ENCODE measurements around the gene BOD1.
A peak's percentile ranks its signal among the peaks of the same experiment; 100 is the strongest.

BOD1 gene

GRCh38 chr5:173573126-173573960 is 43.1 kb downstream of the BOD1 start:
- peak; percentile 82 for DNase-seq

DNA sequence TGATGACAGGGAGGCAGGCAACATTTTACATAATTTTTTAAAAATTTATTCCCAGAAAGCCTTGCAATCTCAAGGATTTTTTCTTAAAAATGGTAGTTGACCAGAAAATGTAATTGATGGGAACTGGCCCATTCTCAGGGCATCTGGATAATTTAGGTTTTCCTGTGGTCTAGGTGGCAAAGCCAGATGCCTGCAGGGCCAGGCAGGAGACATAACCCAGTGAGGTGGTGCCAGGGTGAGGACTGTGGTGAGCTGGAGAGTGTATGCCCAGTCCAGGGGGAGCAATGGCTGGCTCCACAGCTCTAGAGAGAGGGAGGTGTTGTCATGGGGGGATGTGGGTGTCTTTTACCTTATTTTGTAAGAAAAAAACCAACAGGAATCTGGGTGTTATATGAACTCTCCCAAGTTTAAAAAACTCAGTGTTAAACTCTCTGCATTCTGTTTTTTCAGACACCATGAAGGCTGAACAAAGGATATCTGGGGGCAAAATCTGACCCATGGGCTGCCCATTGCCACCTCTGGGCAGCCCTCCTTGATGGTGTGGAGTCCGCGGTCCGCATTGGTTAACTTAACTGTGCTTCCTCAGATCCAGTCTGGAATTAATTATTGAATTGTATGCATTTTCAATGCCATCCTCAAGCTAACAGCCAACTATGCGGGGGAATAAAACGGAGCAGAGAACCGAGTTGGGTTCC is 43.9 kb downstream of the BOD1 start:
- DNase-seq, result no peak

DNA sequence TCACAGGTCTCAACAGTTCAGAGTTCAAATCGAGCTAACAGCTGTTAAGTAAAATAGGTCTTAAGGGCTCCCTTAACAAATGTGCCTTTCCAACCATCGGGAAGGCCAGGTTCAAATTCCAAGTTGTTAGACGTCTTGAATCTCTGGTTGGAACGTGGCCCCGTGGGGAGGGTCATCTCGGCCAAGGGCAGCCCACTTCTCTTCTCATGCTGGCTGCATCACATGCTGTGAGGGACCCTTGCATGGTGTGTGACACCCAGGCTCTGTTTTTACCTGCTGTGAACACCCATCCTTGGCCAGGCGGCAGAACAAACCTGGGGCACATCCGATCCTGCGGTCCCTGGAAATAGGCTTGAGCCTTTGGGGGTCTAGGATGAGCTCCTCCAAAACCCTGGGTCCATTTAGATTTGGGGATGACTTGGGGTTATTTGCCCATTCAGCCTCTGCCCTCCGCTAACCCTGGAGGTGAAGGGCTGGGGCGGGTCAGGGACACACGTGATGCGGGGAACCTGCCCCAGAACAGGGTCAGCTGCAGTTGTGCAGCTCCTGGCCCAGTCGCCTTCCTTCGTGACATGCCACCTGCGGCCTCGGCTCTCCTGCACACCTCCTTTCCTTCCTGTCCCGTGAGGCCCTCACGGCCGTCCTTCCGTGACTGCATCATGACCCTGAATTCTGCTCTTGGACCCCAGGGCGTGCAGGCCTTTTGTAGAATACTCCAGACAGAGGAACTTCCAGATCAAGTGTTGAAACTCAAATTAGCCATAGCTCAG is 45.9 kb downstream of the BOD1 start:
- no peak for DNase-seq

- DNase-seq, result no peak
Measured at GRCh38 chr5:173568703-173569102, 47.7 kb downstream of the BOD1 start.

DNA sequence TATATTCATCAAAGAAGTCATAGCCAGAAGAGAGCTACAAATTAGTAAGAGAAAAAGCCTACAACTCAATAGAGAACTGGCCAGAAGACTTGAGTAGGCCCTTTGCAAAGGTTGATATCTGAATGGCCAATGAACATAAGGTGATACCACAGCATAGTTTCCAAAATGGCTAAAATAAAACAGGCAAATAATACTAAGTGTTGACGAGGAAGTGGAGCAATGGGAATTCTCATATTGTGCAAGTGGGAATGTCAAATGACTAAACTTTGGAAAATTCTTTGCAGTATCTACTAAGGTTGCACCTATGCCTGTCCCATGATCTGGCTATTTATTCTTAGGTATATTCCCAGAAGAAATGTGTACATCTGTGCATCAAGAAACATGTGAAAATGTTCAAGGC is 48.3 kb downstream of the BOD1 start:
- no peak for DNase-seq

- DNase-seq, result no peak
Measured at GRCh38 chr5:173567548-173567947, 48.9 kb downstream of the BOD1 start.

GRCh38 chr5:173565491-173566072 is 50.9 kb downstream of the BOD1 start:
- DNase-seq, result no peak

GRCh38 chr5:173564106-173564505 is 52.3 kb downstream of the BOD1 start:
- DNase-seq, result no peak

DNA sequence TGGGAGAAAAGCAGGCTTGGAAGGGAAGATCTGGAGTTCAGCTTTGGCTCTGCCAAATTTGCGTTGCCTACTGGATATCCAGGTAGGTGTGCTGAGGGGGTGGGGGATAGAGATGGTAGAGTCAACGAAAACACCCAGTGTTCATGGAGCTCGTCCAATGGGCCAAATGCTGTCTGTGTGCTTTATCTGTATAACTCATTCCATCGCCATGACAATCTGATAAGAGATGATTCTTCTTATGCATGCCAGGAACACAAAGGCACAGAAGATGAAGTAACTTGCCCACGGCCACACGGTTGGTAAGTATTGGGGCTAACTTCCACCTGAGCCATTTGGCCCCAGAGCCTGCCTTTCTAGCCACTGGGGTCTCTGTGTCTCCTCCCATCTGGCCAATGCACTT is 53.2 kb downstream of the BOD1 start:
- DNase-seq, result no peak

DNA sequence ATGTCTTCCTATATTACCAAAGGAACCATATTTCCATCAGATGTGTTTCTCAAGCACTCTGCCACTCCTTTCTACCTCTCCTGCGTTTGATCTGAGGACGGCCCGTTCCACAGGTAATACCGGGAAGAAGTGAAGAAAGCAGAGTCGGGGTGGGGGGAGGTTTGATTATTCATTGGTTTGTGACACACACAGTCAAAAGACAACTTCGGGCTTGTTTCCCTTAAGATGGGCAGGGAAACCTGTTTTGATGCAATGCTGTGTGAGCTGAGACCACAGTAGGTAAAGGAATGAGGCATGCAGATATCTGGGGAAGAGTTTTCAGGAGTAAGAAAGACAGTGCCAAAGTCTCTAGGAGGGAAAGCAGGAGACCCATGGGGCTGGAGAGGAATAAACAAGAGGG is 54.0 kb downstream of the BOD1 start:
- no peak for DNase-seq
